GM12878 (cell line): ENCODE data around the gene NELFB. TPM values are rescaled to one million over a fixed set of nuclear protein-coding genes. Genes with fewer than 3 reads are reported as not detected.

Experiments
- ASH2L ChIP-seq: fragments of 300-600, 200-600 bp; sonication (generic); IDR thresholded peaks from 2 replicates; pipeline ENCODE4 v1.6.1; 2017; ENCODE audit warnings: low read depth, mild to moderate bottlenecking, borderline replicate concordance
- ATF2 ChIP-seq: IDR thresholded peaks from 2 replicates; pipeline ENCODE4 v1.6.1; 2012; ENCODE audit warnings: low read length, inconsistent platforms
- CHD1 ChIP-seq: IDR thresholded peaks from 2 replicates; pipeline ENCODE4 v1.6.1; 2012; ENCODE audit warnings: low read depth, low read length, improper control_type of control experiment
- CREB1 ChIP-seq: IDR thresholded peaks from 2 replicates; pipeline ENCODE4 v1.6.1; 2012; ENCODE audit warnings: low read depth, mild to moderate bottlenecking, inconsistent platforms
- CUX1 ChIP-seq: IDR thresholded peaks from 2 replicates; pipeline ENCODE4 v1.6.1; 2012; ENCODE audit warnings: improper control_type of control experiment, low read depth, low read length; ENCODE audit not compliant: insufficient replicate concordance
- FOXM1 ChIP-seq: IDR thresholded peaks from 2 replicates; pipeline ENCODE4 v1.6.1; 2012; ENCODE audit warnings: low read depth, mild to moderate bottlenecking, inconsistent platforms, low read length, moderate library complexity
- GABPA ChIP-seq: IDR thresholded peaks from 2 replicates; pipeline ENCODE4 v1.6.1; 2014; ENCODE audit warnings: antibody characterized with exemption, low read depth, mild to moderate bottlenecking, inconsistent platforms
- HCFC1 ChIP-seq: fragments of 150-350 bp; IDR thresholded peaks from 2 replicates; pipeline ENCODE4 v1.6.1; 2014; ENCODE audit warnings: low read length
- HDAC2 ChIP-seq: fragments of 200-600 bp; sonication (generic); IDR thresholded peaks from 2 replicates; pipeline ENCODE4 v1.6.1; 2017
- NBN ChIP-seq: fragments of 450-650 bp; IDR thresholded peaks from 2 replicates; pipeline ENCODE4 v1.6.1; 2016
- NFXL1 ChIP-seq: fragments of 450-650 bp; IDR thresholded peaks from 2 replicates; pipeline ENCODE4 v1.6.1; 2017; ENCODE audit warnings: antibody characterized with exemption, mild to moderate bottlenecking, borderline replicate concordance
- PAX5 ChIP-seq: IDR thresholded peaks from 2 replicates; pipeline ENCODE4 v1.6.1; 2011; ENCODE audit warnings: low read depth, low read length, borderline replicate concordance
- PKNOX1 ChIP-seq: fragments of 450-650 bp; IDR thresholded peaks from 2 replicates; pipeline ENCODE4 v1.6.1; 2016; ENCODE audit warnings: mild to moderate bottlenecking
- PML ChIP-seq: IDR thresholded peaks from 2 replicates; pipeline ENCODE4 v1.6.1; 2012; ENCODE audit warnings: low read length, inconsistent platforms
- POLR2A ChIP-seq: IDR thresholded peaks from 2 replicates; pipeline ENCODE4 v1.6.1; 2011; ENCODE audit warnings: low read depth, mild to moderate bottlenecking, low read length
- POU2F2 ChIP-seq: IDR thresholded peaks from 3 replicates; pipeline ENCODE4 v1.6.1; 2011; ENCODE audit warnings: low read depth, mild to moderate bottlenecking, low read length, borderline replicate concordance
- SIN3A ChIP-seq: IDR thresholded peaks from 2 replicates; pipeline ENCODE4 v1.6.1; 2012; ENCODE audit warnings: low read depth, low read length, improper control_type of control experiment
- SMAD1 ChIP-seq: fragments of 450-650 bp; IDR thresholded peaks from 2 replicates; pipeline ENCODE4 v1.6.1; 2018; ENCODE audit warnings: mild to moderate bottlenecking, low read depth; ENCODE audit not compliant: partially characterized antibody
- SMAD5 ChIP-seq: IDR thresholded peaks from 2 replicates; pipeline ENCODE4 v1.6.1; 2016; ENCODE audit warnings: antibody characterized with exemption, low read depth
- SMARCA5 ChIP-seq: fragments of 450-650 bp; IDR thresholded peaks from 2 replicates; pipeline ENCODE4 v1.6.1; 2017; ENCODE audit warnings: mild to moderate bottlenecking
- SP1 ChIP-seq: IDR thresholded peaks from one replicate; pipeline ENCODE4 v1.6.1; 2011; ENCODE audit warnings: low read depth, low read length
- SREBF1 ChIP-seq: IDR thresholded peaks from 2 replicates; pipeline ENCODE4 v1.6.1; 2012; ENCODE audit warnings: mild to moderate bottlenecking, low read length
- STAT1 ChIP-seq: fragments of 450-650 bp; conservative IDR thresholded peaks from 2 replicates; pipeline ENCODE4 v1.6.1; 2014; ENCODE audit warnings: antibody characterized with exemption, mild to moderate bottlenecking
- SUZ12 ChIP-seq: fragments of 200-600 bp; sonication (generic); IDR thresholded peaks from one replicate; pipeline ENCODE4 v1.6.1; 2018; ENCODE audit warnings: antibody characterized with exemption, mild to moderate bottlenecking; ENCODE audit not compliant: unreplicated experiment
- YY1 ChIP-seq: IDR thresholded peaks from 2 replicates; pipeline ENCODE4 v1.6.1; 2011; ENCODE audit warnings: low read depth, mild to moderate bottlenecking, low read length
- ZNF207 ChIP-seq: fragments of 450-650 bp; IDR thresholded peaks from 2 replicates; pipeline ENCODE4 v1.6.1; 2014; ENCODE audit warnings: antibody characterized with exemption, mild to moderate bottlenecking, borderline replicate concordance
- ZSCAN29 ChIP-seq: fragments of 450-650 bp; IDR thresholded peaks from 2 replicates; pipeline ENCODE4 v1.6.1; 2017; ENCODE audit warnings: mild to moderate bottlenecking, moderate library complexity
- polyA plus RNA-seq, 11 experiments: library from polyadenylated mRNA; depleted of rRNA in 4 of 11; unstranded in 6 of 11; stranded (reverse) in 5 of 11; fragments of >200 nt; fragmentation: Nextera tagmentation in 4 of 11; fragmentation: Illumina TruSeq in 1 of 11; extraction: Ambion mirVana in 4 of 11; extraction: Trizol in 1 of 11; gene quantifications; 1 replicate in 1 of 11; 2 replicates in 10 of 11; pipeline versions ENCODE4 v1.2.1 to v1.2.3, GENCODE V29; 2011 to 2016; ENCODE audit warnings: inconsistent platforms in 2 of 11, missing spikeins in 2 of 11, low read depth in 1 of 11
- total RNA-seq, 4 experiments: library from RNA; depleted of rRNA in 3 of 4; stranded (reverse); fragments of >200 nt in 3 of 4; fragmentation: Illumina TruSeq in 1 of 4; extraction: Trizol in 1 of 4; gene quantifications; 2 replicates each; pipeline versions ENCODE4 v1.2.1 to v1.2.3, GENCODE V29; 2013 to 2021

NELFB gene
- total and polyA plus RNA-seq, 10 of the 15 experiments (the other 5 are each of a cell fraction or from before 2014, with no cell fraction given): 0.19 to 63.4 (median 30.9) TPM

GRCh38 chr9:137223078-137223970 lies 31.8 kb upstream of the NELFB start (continued):
- no peak for TF ChIP-seq ATF2
- TF ChIP-seq SIN3A: peak; percentile 47
- TF ChIP-seq HCFC1: peak; percentile 61; the same call in 1 of the 2 replicates
- peak; percentile 80; the same call in 1 of the 2 replicates for TF ChIP-seq ZNF207
- TF ChIP-seq NBN: no peak
- no peak for TF ChIP-seq ASH2L
- no peak for TF ChIP-seq SMAD1
- peak; percentile 79 for TF ChIP-seq POLR2A
- TF ChIP-seq HDAC2: no peak
- TF ChIP-seq SP1: peak; percentile 90
- TF ChIP-seq PKNOX1: peak; percentile 94
- peak; percentile 95 for TF ChIP-seq GABPA
- peak; percentile 91 for TF ChIP-seq YY1
- no peak for TF ChIP-seq CHD1
- no peak for TF ChIP-seq SMAD5
- TF ChIP-seq POU2F2: peak; percentile 48; the same call in 1 of the 3 replicates
- no peak; the same call in 1 of the 2 replicates for TF ChIP-seq PML
- TF ChIP-seq SUZ12: no peak
- TF ChIP-seq CUX1: no peak
- peak; percentile 65 for TF ChIP-seq CREB1
- no peak for TF ChIP-seq FOXM1
- no peak for TF ChIP-seq PAX5
- no peak for TF ChIP-seq ZSCAN29
- 0 out of 2 replicates have a peak, but pooled peaks have one; percentile 33 for TF ChIP-seq SMARCA5
- TF ChIP-seq NFXL1: no peak
- TF ChIP-seq STAT1: peak; percentile 74; the same call in 1 of the 2 replicates
- no peak for TF ChIP-seq SREBF1
